ENCODE data around the gene CAMK1D. TPM values are rescaled to one million over a fixed set of nuclear protein-coding genes. Genes with fewer than 3 reads are reported as not detected.

Gene CAMK1D
- total RNA-seq, 1 donor from 2014 or later: 58.8 TPM

- intact Hi-C loops (cut with micrococcal nuclease): no loop called here
- H3K4me1 Mint-ChIP-seq: peaks cover 4% of the 10 kb centered on the region
- DNase-seq (no peak), ATAC-seq (ENCODE audit: low read depth) (no peak)
- H3K4me3 Mint-ChIP-seq: no peak overlapping the region
- H3K27ac Mint-ChIP-seq: no peak overlapping the region
- TF ChIP-seq CTCF (IDR thresholded peaks at IDR 0.05): no peak
- peaks cover 80% of the 10 kb centered on the region for H3K36me3 Mint-ChIP-seq (ENCODE audit: low read depth)
- H3K9me3 Mint-ChIP-seq: no peaks in the 10 kb centered on the region
- no peaks in the 10 kb centered on the region for H3K27me3 Mint-ChIP-seq
- POLR2A ChIA-PET: interaction anchor here (0.6 kb wide), 1 partner anchor 94 kb away, joined by 3 read pairs; no protein-coding TSS in a partner anchor
- CTCF ChIA-PET: no interaction called here
These were observed 431.6 kb downstream of the CAMK1D start for GRCh38 chr10:12780634-12781601.

- CTCF ChIA-PET: interaction anchor here (1.1 to 1.3 kb wide), 2 partner anchors 120 to 292 kb away, joined by 3 read pairs; no protein-coding TSS in a partner anchor
- intact Hi-C loops (cut with micrococcal nuclease): loop anchor here (1.0 kb wide), 1 partner anchor 317 kb away; no protein-coding TSS in a partner anchor
- no peak for TF ChIP-seq CTCF (IDR thresholded peaks at IDR 0.05)
- Mint-ChIP-seq H3K9me3 (no peaks in the 10 kb centered on the region), H3K36me3 (ENCODE audit: low read depth) (peaks cover 79% of the 10 kb centered on the region), H3K27ac (no peak overlapping the region), H3K27me3 (no peaks in the 10 kb centered on the region), H3K4me1 (peaks cover 4% of the 10 kb centered on the region), H3K4me3 (no peak overlapping the region)
- no peak for ATAC-seq (ENCODE audit: low read depth)
- DNase-seq: no peak
- POLR2A ChIA-PET: interaction anchor here (0.6 kb wide), 1 partner anchor 93 kb away, joined by 3 read pairs; no protein-coding TSS in a partner anchor
These were observed 432.6 kb downstream of the CAMK1D start for GRCh38 chr10:12781976-12782375.

- POLR2A ChIA-PET: no interaction called here
- no peak overlapping the region for H3K27ac Mint-ChIP-seq
- peaks cover 82% of the 10 kb centered on the region for H3K36me3 Mint-ChIP-seq (ENCODE audit: low read depth)
- DNase-seq (no peak), ATAC-seq (ENCODE audit: low read depth) (no peak)
- no peaks in the 10 kb centered on the region for H3K9me3 Mint-ChIP-seq
- TF ChIP-seq CTCF (IDR thresholded peaks at IDR 0.05): no peak
- H3K27me3 Mint-ChIP-seq: no peaks in the 10 kb centered on the region
- peaks cover 4% of the 10 kb centered on the region for H3K4me1 Mint-ChIP-seq
- intact Hi-C loops (cut with micrococcal nuclease): loop anchor here (1.0 kb wide), 1 partner anchor 317 kb away; no protein-coding TSS in a partner anchor
- CTCF ChIA-PET: interaction anchor here (1.1 to 1.3 kb wide), 2 partner anchors 119 to 291 kb away, joined by 3 read pairs; no protein-coding TSS in a partner anchor
- no peak overlapping the region for H3K4me3 Mint-ChIP-seq
These were observed 433.2 kb downstream of the CAMK1D start for GRCh38 chr10:12782537-12782936.

- peaks cover 76% of the 10 kb centered on the region for H3K36me3 Mint-ChIP-seq (ENCODE audit: low read depth)
- intact Hi-C loops (cut with micrococcal nuclease): no loop called here
- H3K4me1 Mint-ChIP-seq: peaks cover 4% of the 10 kb centered on the region
- ChIA-PET POLR2A (no interaction called here), CTCF (interaction anchor here (0.6 kb wide), 1 partner anchor 14 kb away, joined by 3 read pairs; no protein-coding TSS in a partner anchor)
- no peak overlapping the region for H3K4me3 Mint-ChIP-seq
- ATAC-seq (ENCODE audit: low read depth): no peak
- H3K27me3 Mint-ChIP-seq: no peaks in the 10 kb centered on the region
- H3K27ac Mint-ChIP-seq: no peak overlapping the region
- no peak for DNase-seq
- no peak for TF ChIP-seq CTCF (IDR thresholded peaks at IDR 0.05)
- no peaks in the 10 kb centered on the region for H3K9me3 Mint-ChIP-seq
These were observed 433.9 kb downstream of the CAMK1D start for GRCh38 chr10:12783293-12783692.

GRCh38 chr10:12784646-12785045 lies 435.3 kb downstream of the CAMK1D start:
- DNase-seq (no peak), ATAC-seq (ENCODE audit: low read depth) (no peak)
- intact Hi-C loops (cut with micrococcal nuclease): no loop called here
- Mint-ChIP-seq H3K27me3 (no peaks in the 10 kb centered on the region), H3K4me3 (no peak overlapping the region), H3K27ac (no peak overlapping the region), H3K9me3 (no peaks in the 10 kb centered on the region), H3K36me3 (ENCODE audit: low read depth) (peaks cover 78% of the 10 kb centered on the region), H3K4me1 (peaks cover 4% of the 10 kb centered on the region)
- POLR2A ChIA-PET: no interaction called here
- TF ChIP-seq CTCF (IDR thresholded peaks at IDR 0.05): no peak
- CTCF ChIA-PET: no interaction called here

Measured in activated B cell treated with CpG ODN at 0.5 μM for 24 hours (primary cell).